Liver (tissue), 9 donors: Measurements from ENCODE around the gene RAD51B. TPM values are rescaled to one million over a fixed set of nuclear protein-coding genes. Genes with fewer than 3 reads are reported as not detected.

Experiments
- DNase-seq: peaks from one replicate; pipeline ENCODE4 v3.0.0-alpha.2; 2017; ENCODE audit warnings: low spot score
- H3K27ac ChIP-seq, 2 donors: one replicate each; pipeline ENCODE4 v1.7.0; 2013; ENCODE audit warnings: inconsistent platforms in 2 of 2, low read length in 2 of 2, control low read depth in 1 of 2, low read depth in 1 of 2, mild to moderate bottlenecking in 1 of 2
- H3K27me3 ChIP-seq, 4 donors: one replicate each; pipeline versions ENCODE4 v1.6.1 to v1.7.0; 2013; ENCODE audit warnings: low read length in 3 of 4, inconsistent platforms in 1 of 4, mild to moderate bottlenecking in 1 of 4, moderate library complexity in 1 of 4; ENCODE audit not compliant: control insufficient read depth in 4 of 4, insufficient read depth in 4 of 4
- H3K36me3 ChIP-seq, 4 donors: one replicate each; pipeline versions ENCODE4 v1.6.1 to v1.7.0; 2013; ENCODE audit warnings: low read length in 3 of 4, mild to moderate bottlenecking in 3 of 4, low read depth in 1 of 4, moderate library complexity in 1 of 4; ENCODE audit not compliant: control insufficient read depth in 4 of 4, insufficient read depth in 3 of 4
- H3K4me1 ChIP-seq, 4 donors: one replicate each; pipeline versions ENCODE4 v1.6.1 to v1.7.0; 2013; ENCODE audit warnings: low read length in 3 of 4, mild to moderate bottlenecking in 3 of 4, moderate library complexity in 1 of 4; ENCODE audit not compliant: control insufficient read depth in 4 of 4, insufficient read depth in 4 of 4
- H3K4me3 ChIP-seq, 3 donors: one replicate each; pipeline versions ENCODE4 v1.6.1 to v1.7.0; 2013; ENCODE audit warnings: low read length in 3 of 3, control low read depth in 1 of 3, low read depth in 1 of 3, mild to moderate bottlenecking in 1 of 3
- H3K9ac ChIP-seq, 2 donors: one replicate each; pipeline ENCODE4 v1.7.0; 2013; ENCODE audit warnings: low read length in 2 of 2, mild to moderate bottlenecking in 2 of 2, moderate library complexity in 2 of 2, control low read depth in 1 of 2, low read depth in 1 of 2
- H3K9me3 ChIP-seq, 4 donors: one replicate each; pipeline versions ENCODE4 v1.6.1 to v1.7.0; 2013; ENCODE audit warnings: low read length in 3 of 4; ENCODE audit not compliant: control insufficient read depth in 4 of 4
- EGR1 ChIP-seq, 2 donors: IDR thresholded peaks; 2 replicates each; pipeline ENCODE4 v1.6.1; 2016 to 2018; ENCODE audit warnings: antibody characterized with exemption in 2 of 2, low read depth in 2 of 2
- FOXA1 ChIP-seq: IDR thresholded peaks from 2 replicates; pipeline ENCODE4 v1.6.1; 2016; ENCODE audit warnings: antibody characterized with exemption
- FOXA2 ChIP-seq: IDR thresholded peaks from 2 replicates; pipeline ENCODE4 v1.6.1; 2016; ENCODE audit warnings: antibody characterized with exemption
- HNF4A ChIP-seq, 2 donors: conservative IDR thresholded peaks; 2 replicates each; pipeline ENCODE4 v1.6.1; 2016; ENCODE audit warnings: antibody characterized with exemption in 2 of 2, mild to moderate bottlenecking in 2 of 2
- JUND ChIP-seq, 2 donors: IDR thresholded peaks; 2 replicates each; pipeline ENCODE4 v1.6.1; 2016; ENCODE audit warnings: antibody characterized with exemption in 2 of 2
- NR2F2 ChIP-seq: IDR thresholded peaks from 2 replicates; pipeline ENCODE4 v1.6.1; 2016; ENCODE audit warnings: antibody characterized with exemption
- RAD21 ChIP-seq, 2 donors: IDR thresholded peaks; 2 replicates each; pipeline ENCODE4 v1.6.1; 2016; ENCODE audit warnings: antibody characterized with exemption in 2 of 2, mild to moderate bottlenecking in 2 of 2
- RXRA ChIP-seq, 2 donors: IDR thresholded peaks; 2 replicates each; pipeline ENCODE4 v1.6.1; 2017 to 2018; ENCODE audit warnings: antibody characterized with exemption in 2 of 2, mild to moderate bottlenecking in 1 of 2
- SP1 ChIP-seq: IDR thresholded peaks from 2 replicates; pipeline ENCODE4 v1.6.1; 2018; ENCODE audit warnings: antibody characterized with exemption, mild to moderate bottlenecking
- TAF1 ChIP-seq: conservative IDR thresholded peaks from 2 replicates; pipeline ENCODE4 v1.6.1; 2016; ENCODE audit warnings: antibody characterized with exemption, mild to moderate bottlenecking
- YY1 ChIP-seq: IDR thresholded peaks from 2 replicates; pipeline ENCODE4 v1.6.1; 2016; ENCODE audit warnings: antibody characterized with exemption, mild to moderate bottlenecking
- WGBS: extraction: QIAGEN DNeasy Blood & Tissue Kit; methylation state at CpG from one replicate; pipeline ENCODE4 v1.1.7; 2013; 5-methylcytosine and 5-hydroxymethylcytosine counted together
- polyA plus RNA-seq, 2 donors: library from polyadenylated mRNA; stranded (reverse) in 1 of 2; unstranded in 1 of 2; fragments of 200-250 nt in 1 of 2; fragments of >200 nt in 1 of 2; fragmentation: Nextera tagmentation in 1 of 2; extraction: Ambion mirVana in 1 of 2; gene quantifications; one replicate each; pipeline versions ENCODE4 v1.2.1 to v1.2.3, GENCODE V29; 2013 to 2015
- total RNA-seq, 2 donors: library from RNA; depleted of rRNA; stranded (reverse); fragments of >200 nt; gene quantifications; one replicate each; pipeline ENCODE4 v1.2.3, GENCODE V29; 2014
- TF ChIP-seq, protein P1 (sequence below): IDR thresholded peaks from 2 replicates; pipeline ENCODE4 v1.6.1; 2016; ENCODE audit warnings: antibody characterized with exemption, mild to moderate bottlenecking
- TF ChIP-seq, protein P2 (sequence below): IDR thresholded peaks from 2 replicates; pipeline ENCODE4 v1.6.1; 2016; ENCODE audit warnings: antibody characterized with exemption
- TF ChIP-seq, protein P3 (sequence below): fragments of 150-350 bp; IDR thresholded peaks from 2 replicates; pipeline ENCODE4 v1.5.1; 2017; ENCODE audit warnings: improper control_type of control experiment, low read depth, low read length; ENCODE audit not compliant: missing input control
- TF ChIP-seq, protein P4 (sequence below): IDR thresholded peaks from 2 replicates; pipeline ENCODE4 v1.6.1; 2016; ENCODE audit warnings: antibody characterized with exemption
- donor health status: healthy.
- donor health status: healthy.
- donor health status: healthy.
- donor health status: healthy.
- donor health status: healthy.

The RAD51B gene
- total and polyA plus RNA-seq, 4 donors = 0.81 to 12.9 (median 2.4) TPM

DNA sequence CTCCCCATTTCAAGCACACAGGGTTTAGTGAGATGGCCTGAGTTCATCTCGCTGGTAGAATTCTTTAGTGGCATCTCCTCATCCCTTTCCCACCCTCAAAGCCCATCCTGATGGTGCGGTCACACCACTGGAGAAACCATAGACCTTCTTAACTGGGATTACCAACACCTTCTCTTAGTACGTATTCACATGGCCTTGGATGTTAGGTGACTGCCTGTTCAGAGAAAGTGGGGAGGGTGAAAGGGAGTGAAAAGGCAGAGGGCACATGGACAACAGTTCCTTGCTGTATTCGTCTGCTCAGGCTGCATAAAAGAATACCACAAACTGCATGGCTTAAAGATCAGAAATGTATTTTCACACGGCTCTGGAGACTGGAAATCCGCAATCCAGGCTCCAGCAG, 667.2 kb downstream of the RAD51B start:
- peak overlapping the region; percentile 68 to 86 for H3K27ac ChIP-seq
- 71% methylated on average over 6 of the region's 6 CpGs for WGBS

DNA sequence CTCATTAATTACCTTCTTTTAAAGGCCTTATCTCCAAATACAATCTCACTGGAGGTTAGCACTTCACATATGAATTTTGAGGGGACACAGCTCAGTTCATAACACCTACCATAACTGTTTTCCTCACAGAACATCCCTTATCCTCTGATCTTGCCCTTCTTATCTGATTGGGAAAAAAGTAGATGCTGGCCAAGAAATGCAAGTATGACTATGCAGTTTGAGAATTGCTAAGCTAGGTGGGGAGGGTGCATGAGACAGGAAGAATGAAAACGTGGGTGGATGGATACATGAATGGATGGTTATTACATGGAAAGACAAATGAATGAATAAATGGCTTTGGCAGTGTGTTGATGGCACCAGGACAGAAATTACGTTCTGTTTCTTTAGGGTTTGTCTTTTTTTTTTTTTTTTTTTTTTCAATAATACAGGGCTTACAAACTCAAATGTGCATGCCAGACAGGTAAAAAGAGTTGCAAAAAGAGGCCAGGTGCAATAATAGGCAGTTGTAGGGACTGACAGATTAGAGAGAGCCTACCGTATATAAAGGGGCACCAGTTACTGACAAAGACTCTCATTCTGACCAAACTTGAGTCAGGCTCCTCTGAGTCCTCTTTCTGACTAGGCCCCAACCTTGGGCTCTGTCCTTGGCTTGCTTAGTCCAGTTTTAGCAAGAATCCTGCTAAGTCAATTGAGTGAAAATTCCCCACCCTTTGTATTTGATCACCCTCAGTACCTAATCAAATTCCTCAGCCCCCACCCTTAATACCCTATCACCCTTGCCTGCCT, 668.4 kb downstream of the RAD51B start:
- TF ChIP-seq, protein P1, sequence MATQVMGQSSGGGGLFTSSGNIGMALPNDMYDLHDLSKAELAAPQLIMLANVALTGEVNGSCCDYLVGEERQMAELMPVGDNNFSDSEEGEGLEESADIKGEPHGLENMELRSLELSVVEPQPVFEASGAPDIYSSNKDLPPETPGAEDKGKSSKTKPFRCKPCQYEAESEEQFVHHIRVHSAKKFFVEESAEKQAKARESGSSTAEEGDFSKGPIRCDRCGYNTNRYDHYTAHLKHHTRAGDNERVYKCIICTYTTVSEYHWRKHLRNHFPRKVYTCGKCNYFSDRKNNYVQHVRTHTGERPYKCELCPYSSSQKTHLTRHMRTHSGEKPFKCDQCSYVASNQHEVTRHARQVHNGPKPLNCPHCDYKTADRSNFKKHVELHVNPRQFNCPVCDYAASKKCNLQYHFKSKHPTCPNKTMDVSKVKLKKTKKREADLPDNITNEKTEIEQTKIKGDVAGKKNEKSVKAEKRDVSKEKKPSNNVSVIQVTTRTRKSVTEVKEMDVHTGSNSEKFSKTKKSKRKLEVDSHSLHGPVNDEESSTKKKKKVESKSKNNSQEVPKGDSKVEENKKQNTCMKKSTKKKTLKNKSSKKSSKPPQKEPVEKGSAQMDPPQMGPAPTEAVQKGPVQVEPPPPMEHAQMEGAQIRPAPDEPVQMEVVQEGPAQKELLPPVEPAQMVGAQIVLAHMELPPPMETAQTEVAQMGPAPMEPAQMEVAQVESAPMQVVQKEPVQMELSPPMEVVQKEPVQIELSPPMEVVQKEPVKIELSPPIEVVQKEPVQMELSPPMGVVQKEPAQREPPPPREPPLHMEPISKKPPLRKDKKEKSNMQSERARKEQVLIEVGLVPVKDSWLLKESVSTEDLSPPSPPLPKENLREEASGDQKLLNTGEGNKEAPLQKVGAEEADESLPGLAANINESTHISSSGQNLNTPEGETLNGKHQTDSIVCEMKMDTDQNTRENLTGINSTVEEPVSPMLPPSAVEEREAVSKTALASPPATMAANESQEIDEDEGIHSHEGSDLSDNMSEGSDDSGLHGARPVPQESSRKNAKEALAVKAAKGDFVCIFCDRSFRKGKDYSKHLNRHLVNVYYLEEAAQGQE = no peak
- no peak for TF ChIP-seq TAF1
- TF ChIP-seq, protein P2, sequence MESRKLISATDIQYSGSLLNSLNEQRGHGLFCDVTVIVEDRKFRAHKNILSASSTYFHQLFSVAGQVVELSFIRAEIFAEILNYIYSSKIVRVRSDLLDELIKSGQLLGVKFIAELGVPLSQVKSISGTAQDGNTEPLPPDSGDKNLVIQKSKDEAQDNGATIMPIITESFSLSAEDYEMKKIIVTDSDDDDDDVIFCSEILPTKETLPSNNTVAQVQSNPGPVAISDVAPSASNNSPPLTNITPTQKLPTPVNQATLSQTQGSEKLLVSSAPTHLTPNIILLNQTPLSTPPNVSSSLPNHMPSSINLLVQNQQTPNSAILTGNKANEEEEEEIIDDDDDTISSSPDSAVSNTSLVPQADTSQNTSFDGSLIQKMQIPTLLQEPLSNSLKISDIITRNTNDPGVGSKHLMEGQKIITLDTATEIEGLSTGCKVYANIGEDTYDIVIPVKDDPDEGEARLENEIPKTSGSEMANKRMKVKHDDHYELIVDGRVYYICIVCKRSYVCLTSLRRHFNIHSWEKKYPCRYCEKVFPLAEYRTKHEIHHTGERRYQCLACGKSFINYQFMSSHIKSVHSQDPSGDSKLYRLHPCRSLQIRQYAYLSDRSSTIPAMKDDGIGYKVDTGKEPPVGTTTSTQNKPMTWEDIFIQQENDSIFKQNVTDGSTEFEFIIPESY = no peak
- TF ChIP-seq HNF4A (conservative IDR thresholded peaks at IDR 0.05) = no peak
- no peak for TF ChIP-seq EGR1 (IDR thresholded peaks at IDR 0.05; ENCODE audit: low read depth in 2 of 2)
- TF ChIP-seq, protein P3, sequence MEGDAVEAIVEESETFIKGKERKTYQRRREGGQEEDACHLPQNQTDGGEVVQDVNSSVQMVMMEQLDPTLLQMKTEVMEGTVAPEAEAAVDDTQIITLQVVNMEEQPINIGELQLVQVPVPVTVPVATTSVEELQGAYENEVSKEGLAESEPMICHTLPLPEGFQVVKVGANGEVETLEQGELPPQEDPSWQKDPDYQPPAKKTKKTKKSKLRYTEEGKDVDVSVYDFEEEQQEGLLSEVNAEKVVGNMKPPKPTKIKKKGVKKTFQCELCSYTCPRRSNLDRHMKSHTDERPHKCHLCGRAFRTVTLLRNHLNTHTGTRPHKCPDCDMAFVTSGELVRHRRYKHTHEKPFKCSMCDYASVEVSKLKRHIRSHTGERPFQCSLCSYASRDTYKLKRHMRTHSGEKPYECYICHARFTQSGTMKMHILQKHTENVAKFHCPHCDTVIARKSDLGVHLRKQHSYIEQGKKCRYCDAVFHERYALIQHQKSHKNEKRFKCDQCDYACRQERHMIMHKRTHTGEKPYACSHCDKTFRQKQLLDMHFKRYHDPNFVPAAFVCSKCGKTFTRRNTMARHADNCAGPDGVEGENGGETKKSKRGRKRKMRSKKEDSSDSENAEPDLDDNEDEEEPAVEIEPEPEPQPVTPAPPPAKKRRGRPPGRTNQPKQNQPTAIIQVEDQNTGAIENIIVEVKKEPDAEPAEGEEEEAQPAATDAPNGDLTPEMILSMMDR = no peak
- TF ChIP-seq JUND (IDR thresholded peaks at IDR 0.05) = no peak
- no peak for TF ChIP-seq RXRA (IDR thresholded peaks at IDR 0.05)
- no peak for TF ChIP-seq RAD21 (IDR thresholded peaks at IDR 0.05)
- no peak for TF ChIP-seq NR2F2
- no peak for TF ChIP-seq YY1
- no peak for TF ChIP-seq FOXA2
- no peak for TF ChIP-seq SP1
- TF ChIP-seq FOXA1 = no peak
- TF ChIP-seq, protein P4, sequence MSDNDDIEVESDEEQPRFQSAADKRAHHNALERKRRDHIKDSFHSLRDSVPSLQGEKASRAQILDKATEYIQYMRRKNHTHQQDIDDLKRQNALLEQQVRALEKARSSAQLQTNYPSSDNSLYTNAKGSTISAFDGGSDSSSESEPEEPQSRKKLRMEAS = no peak
- Histone ChIP-seq H3K27me3 (no peaks in the 10 kb centered on the region), H3K9ac (no peak overlapping the region), H3K4me1 (peaks cover 6 to 24% (median 19%) of the 10 kb centered on the region in 4 donors), H3K9me3 (no peaks in the 10 kb centered on the region), H3K4me3 (no peak overlapping the region), H3K36me3 (no peaks in the 10 kb centered on the region), H3K27ac (no peak overlapping the region)
- WGBS = 87% methylated on average over 3 of the region's 3 CpGs
- no peak for DNase-seq

More for the DNA sequence above, 667.2 kb downstream of the RAD51B start:
- Histone ChIP-seq H3K4me3 (no peak overlapping the region), H3K4me1 (peaks cover 6 to 27% (median 20%) of the 10 kb centered on the region in 4 donors), H3K9me3 (no peaks in the 10 kb centered on the region), H3K27me3 (no peaks in the 10 kb centered on the region), H3K9ac (no peak overlapping the region), H3K36me3 (no peaks in the 10 kb centered on the region)
- no peak for TF ChIP-seq YY1
- TF ChIP-seq, protein P4 = peak; percentile 6
- no peak for DNase-seq
